HepG2 (cell line): ENCODE measurements around the gene MGAT1.

ENCODE experiments used
- SIX4 ChIP-seq: sonication (generic); formaldehyde crosslinking; IDR thresholded peaks from 2 replicates; pipeline ENCODE4 v1.4.0; 2020; ENCODE audit warnings: missing genetic modification reagents
- SRF ChIP-seq: IDR thresholded peaks from 2 replicates; pipeline ENCODE4 v1.6.1; 2011; ENCODE audit warnings: mild to moderate bottlenecking, low read depth, low read length, moderate library complexity
- ZNF776 ChIP-seq: sonication (generic); formaldehyde crosslinking; IDR thresholded peaks from 2 replicates; pipeline ENCODE4 v1.4.0; 2020; ENCODE audit warnings: mild to moderate bottlenecking, missing genetic modification reagents
- TF ChIP-seq, protein P1 (sequence below): IDR thresholded peaks from 2 replicates; pipeline ENCODE4 v1.6.1; 2016; ENCODE audit warnings: missing compliant biosample characterization, missing genetic modification reagents, borderline replicate concordance

DNA sequence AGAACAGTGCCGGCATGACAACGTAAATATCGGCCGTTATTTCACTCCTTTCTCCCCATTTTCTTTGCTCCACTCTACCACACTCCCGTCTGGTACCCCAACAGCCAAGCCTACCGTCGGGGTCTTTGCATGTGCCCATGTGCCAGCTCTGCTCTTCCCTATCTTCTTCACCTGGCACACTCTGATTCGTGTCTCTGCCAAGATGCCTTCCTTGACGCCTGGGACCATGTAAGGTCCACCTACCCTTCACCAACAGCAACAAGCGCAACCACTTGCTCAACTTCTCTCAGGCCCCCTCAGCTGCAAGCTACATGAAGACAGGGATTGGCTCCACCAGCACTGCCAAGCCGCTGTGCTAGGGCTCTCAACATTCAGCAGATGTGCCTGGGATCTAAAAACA, 4.4 kb downstream of the MGAT1 start:
- TF ChIP-seq, protein P1, sequence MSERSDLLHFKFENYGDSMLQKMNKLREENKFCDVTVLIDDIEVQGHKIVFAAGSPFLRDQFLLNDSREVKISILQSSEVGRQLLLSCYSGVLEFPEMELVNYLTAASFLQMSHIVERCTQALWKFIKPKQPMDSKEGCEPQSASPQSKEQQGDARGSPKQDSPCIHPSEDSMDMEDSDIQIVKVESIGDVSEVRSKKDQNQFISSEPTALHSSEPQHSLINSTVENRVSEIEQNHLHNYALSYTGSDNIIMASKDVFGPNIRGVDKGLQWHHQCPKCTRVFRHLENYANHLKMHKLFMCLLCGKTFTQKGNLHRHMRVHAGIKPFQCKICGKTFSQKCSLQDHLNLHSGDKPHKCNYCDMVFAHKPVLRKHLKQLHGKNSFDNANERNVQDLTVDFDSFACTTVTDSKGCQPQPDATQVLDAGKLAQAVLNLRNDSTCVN, result no peak
- no peak for TF ChIP-seq ZNF776 (CRISPR knock-in tag)
- no peak for TF ChIP-seq SIX4 (CRISPR knock-in tag)
- no peak for TF ChIP-seq SRF
